Stimulated activated CD8-positive, alpha-beta memory T cell treated with anti-CD3 and anti-CD28 coated beads, Interleukin-7, amount 100 ng/mL, for 24 hours (primary cell): ENCODE measurements around the gene TSR1.

Experiments used
- DNase-seq: peaks from one replicate; pipeline ENCODE4 v3.0.0-alpha.2; 2020; ENCODE audit warnings: low read depth

TSR1 gene

DNA sequence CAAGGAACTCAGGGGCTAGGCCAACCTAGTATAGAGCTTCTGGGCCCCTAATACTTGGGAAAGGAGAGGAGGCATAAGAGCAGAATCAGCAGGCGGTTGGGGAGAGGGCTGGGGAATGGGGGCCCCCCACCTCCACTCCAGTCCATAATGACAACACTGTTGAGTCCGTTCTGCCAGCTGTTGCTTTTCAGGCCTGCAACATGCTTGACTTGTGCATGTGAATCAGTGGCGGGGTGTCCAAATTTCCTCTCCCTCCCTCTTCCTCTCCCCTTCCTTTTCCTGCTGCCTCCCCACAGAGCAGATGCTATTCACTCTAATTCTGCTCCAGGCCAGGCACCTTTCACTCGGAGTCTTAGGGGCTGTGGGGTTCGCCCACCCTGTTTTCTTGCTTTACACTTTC, 32.8 kb upstream of the TSR1 start:
- no peak for DNase-seq

DNA sequence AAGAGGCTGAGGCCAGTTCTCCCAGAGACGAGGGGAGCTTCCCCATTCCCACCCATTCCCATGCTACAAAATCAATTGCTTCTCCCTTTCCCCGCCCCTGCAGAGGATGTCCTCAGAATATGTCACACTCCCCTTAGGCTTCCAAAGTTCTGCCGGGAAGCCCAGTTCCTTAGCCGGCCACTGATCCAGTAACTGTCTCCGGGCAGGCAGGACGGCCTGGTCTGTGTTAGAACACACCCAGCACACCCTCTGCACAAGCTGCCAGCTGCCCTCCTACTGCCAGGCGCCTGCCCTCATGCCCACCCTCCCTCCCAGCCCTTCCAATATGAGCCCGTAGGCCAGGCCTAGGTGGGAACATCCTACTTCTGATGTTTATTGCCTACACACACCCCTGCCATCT, 32.1 kb upstream of the TSR1 start:
- DNase-seq = no peak

DNA sequence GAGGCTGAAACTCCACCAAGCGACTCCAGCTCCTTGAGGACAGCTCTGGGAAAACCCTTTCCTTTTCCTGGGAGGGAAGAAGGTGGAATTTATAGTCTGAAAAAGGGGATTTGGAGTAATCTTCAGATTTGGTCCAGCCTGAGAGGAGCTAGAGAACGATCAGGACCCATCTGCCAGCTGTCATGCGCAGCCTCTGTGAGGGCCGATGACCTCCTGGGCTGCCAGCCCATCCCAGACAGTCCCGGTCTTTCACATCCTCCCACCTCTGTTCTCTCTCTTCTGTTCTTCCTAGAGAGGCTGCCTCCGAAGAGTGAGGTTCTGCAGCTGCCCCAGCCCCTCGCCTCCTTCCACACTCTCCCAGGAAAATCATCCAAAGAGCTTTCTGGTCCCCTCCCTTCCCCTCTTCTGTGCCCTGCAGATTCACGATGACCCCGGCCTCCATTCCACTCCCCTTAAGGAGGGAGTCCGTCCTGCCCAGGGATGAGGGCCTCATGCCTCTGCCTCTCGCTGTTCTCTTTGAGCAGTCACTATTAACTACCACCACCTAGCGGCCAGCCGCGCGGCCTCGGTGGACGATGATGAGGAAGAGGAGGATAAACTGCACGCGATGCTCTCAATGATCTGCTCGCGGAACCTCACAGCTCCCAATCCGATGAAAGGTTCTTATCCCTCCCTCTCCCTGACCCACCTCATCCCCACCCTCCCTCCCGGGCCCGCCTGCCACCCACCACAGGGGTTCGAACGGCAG, 30.7 kb upstream of the TSR1 start:
- DNase-seq = no peak

DNA sequence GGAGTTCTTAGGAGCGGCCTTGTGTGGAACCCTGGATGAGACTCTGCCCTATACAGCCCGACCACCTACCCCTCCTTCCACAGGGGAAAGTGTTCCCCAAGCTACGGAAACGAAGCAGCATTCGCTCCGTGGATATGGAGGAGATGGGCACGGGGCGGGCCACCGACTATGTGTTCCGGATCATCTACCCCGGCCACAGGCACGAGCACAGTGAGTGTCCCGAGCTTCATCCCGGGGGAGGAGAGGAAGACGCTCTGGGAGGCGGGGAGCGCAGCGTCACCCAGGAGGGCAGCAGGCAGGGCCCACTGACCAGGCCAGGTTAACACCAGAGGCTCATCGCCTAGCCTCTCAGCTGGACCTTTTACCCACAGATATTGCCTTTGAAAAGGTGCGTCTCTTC, 28.9 kb upstream of the TSR1 start:
- no peak for DNase-seq

DNA sequence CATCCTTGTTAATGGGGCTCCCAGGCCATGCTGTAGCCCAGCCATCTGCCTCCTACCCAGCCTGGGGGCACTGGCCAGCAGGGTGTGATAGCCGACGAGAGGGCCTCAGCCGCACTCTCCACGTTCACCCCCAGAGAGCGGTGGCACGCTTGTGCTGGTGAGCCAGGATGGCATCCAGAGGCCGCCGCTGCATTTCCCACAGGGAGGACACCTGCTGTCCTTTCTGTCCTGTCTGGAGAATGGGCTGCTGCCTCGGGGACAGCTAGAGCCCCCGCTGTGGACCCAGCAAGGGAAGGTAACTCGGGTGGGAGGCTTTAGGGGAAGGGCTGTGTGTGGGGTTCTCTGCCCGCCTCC, 28.5 kb upstream of the TSR1 start:
- DNase-seq = no peak

DNA sequence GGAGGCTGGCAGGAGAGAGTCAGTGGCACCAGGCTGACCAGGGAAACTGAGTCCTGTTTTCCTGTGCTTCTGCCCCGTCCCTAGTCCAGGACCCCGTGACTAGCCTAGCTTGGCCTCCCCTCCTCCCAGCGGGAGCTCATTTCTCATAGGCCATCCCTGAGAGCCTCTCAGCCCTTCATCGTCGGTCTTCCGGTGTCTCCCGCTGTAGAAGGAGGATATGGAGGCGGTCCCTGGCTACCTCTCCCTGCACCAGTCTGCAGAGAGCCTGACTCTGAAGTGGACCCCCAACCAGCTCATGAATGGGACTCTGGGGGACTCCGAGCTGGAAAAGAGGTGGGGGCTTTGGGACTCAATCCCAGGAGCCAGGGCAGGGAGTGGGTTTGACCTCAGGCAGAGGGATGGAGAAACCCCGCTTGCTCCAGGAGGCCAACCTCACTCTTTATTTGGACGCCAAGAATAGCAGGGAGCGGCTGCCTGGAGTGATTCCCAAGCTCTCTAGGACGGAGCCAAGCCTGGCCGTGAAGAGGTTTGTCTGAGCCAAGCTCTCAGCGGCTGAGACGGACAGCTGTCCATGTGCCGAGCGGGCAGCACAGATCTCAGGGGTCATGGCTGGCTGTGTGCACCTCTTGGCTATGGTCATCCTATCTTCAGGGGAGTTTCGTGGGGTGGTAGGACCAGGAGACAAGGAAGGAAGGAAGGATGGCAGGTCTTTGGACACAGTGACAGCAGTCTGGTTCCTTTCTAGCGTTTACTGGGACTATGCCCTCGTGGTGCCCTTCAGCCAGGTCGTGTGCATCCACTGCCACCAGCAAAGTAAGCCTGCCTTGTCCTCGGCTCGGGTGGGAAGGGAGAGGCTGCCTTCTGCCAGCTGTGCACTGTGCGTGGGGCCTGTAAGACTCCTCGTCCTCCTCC, 27.9 kb upstream of the TSR1 start:
- no peak for DNase-seq

DNA sequence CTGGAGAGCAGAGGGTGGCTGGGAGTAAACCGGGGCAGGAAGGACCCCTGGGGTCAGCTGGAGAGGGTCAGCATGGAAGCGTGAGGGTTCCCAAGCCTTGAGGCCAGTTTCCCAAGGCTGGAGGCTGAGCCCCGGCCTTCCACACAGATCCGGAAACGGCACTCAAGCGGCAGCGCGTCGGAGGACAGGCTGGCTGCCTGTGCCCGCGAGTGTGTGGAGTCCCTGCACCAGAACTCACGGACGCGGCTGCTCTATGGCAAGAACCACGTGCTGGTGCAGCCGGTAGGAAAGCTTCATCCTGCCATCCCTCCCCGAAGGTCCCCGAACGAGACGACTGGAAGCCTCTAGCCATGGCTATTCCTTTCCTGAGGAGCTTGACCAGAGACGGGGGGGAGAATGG, 27.1 kb upstream of the TSR1 start:
- no peak for DNase-seq

DNA sequence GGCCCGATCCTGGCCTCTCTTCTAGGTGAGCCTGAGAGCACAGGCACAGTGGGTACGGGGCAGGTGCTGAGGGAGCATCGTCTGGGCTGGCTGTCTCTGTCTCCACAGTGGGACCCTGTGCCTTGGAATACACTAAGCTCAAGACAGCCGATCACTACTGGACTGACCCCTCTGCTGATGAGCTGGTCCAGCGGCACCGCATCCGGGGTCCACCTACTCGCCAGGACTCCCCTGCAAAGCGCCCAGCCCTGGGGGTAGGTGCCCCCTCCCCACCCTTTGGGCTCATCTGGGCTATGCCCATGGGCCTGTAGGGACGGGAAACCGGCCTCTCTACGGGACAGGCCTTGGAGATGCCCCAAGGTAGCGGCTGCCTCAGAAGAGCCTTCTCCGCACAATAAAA, 26.6 kb upstream of the TSR1 start:
- no peak for DNase-seq

DNA sequence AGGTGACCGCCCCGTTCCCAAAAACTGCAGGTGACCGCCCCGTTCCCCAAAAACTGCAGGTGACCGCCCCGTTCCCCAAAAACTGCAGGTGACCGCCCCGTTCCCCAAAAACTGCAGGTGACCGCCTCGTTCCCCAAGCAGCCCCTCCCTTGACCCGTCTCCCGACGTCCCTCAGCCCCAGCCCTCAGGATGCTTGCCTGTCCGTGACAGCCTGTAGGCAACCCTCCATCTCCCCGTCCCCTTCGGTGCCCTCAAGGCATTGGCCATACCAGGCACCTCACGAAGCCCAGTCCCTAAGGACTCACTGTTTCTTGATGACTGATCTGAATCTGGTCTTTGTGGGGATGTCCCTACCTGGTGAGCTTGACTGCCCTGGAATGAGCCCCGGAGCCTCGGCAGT, 26.2 kb upstream of the TSR1 start:
- DNase-seq = no peak

DNA sequence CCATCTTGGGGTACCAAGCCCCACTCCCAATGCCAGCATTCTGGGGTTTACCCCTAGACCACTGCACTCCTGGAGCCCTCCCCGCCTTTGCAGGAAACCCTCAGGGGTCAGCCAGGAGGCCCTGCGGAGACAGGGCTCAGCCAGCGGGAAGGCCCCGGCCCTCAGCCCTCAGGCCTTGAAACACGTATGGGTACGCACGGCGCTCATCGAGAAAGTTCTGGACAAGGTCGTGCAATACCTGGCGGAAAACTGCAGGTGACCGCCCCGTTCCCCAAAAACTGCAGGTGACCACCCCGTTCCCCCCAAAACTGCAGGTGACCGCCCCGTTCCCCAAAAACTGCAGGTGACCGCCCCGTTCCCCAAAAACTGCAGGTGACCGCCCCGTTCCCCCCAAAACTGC, 25.8 kb upstream of the TSR1 start:
- no peak for DNase-seq

DNA sequence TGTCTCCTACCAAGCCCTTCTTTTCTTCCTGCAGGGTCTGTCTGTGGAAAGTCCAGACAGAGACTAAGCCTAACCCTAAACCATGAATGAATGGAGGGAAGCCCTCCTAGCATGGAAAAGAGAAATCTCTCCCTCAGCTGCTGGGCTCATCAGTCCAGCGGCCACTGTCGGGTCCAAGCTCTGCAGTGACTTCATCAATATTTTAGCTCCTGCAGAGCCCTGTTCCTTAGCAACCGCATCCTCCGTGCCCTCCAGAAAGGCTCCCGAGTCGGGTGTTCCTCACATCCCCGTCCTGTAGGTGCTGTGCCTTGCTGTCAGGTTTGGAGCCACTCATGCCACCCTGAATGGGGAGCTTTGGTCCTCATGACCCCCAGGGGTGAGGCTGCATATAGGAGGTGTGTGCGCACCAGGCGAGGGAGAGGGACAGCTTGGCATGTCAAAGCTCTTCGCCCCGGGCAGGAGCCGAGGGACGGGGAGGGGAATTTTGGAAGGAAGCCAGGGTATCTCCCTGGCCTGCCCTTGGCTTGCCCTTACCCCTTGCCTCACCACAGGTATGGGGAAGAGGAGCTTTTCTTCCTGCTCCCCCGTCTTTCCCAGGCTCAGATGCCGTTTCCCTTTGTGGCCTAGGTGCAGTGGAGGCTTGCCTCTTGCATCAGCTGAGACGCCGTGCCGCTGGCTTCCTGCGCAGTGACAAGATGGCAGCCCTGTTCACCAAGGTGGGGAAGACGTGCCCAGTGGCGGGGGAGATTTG, 24.9 kb upstream of the TSR1 start:
- DNase-seq = no peak

DNA sequence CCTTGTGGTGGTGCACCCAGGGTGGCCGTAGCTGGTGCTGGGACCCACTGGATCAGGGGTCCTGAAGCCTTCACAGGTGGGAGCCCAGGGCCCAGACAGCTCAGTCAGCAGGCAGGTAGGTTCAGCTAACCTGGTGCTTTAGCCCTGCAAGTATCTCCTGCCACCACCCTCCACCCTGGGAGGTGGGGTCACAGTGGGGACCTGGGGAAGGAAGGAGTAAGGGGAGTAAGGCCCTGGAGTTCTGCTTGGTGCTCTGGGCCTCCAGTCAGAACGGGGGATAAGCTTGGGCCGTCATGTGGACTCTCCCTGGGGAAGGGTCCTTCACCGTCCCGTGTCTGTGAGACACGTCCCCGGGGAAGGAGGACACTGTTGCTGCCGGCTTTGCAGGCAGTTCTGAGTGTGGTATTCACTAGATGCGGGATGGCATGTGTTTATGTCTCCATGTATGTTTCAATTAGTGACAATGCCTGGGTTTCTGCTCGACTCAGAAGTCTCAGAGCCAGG, 21.7 kb upstream of the TSR1 start:
- no peak for DNase-seq

DNA sequence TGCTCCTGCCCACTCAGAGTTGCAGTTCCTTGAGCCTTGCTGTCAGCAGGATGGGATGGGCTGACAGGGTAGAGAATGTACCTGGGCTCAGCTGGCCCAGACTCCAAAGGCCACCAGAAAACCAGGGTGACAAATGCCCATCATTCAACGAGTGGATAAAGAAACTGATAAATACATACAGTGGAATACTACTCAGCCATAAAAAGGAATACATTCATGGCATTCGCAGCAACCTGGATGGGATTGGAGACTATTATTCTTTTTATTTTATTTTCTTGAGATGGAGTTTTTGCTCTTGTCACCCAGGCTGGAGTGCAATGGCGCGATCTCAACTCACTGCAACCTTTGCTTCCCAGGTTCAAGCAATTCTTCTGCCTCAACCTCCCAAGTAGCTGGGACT, 21.0 kb upstream of the TSR1 start:
- no peak for DNase-seq

DNA sequence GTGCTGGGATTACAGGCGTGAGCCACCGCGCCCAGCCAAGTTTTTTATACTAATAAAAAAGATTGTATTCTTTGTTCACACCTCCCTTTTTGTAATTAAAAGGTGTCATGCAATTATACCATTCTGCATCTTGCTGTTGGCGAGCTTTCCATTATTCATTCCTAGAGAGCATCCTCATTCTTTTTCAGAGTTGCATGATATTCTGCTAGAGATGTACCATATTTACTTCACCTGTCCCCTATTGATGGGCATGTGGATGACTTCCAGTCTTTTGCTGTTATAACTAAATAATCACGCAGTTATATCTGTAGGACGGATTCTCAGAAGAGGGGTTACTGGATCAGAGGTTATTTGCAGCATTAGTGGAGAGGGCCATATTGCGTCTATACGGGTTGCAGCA, 18.1 kb upstream of the TSR1 start:
- no peak for DNase-seq

DNA sequence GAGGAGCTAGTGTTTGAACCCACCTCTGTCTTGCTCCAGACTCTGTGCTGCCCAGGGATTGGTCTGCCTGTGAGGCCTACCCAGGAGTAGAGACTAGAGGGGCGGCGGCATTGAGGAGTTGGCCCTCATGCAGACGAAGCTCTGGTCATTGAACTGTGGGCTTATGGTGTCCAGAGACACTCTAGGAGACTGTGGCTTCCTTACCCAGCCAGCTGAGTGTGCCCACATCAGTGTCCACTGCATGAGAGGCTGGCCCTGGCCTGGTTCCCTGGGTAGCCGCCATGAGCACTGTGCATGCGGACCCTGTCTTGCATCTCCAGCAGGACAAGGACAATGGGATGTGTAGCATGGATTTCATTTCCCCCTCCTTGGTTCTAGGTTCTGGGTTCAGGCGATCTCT, 15.0 kb upstream of the TSR1 start:
- no peak for DNase-seq

DNA sequence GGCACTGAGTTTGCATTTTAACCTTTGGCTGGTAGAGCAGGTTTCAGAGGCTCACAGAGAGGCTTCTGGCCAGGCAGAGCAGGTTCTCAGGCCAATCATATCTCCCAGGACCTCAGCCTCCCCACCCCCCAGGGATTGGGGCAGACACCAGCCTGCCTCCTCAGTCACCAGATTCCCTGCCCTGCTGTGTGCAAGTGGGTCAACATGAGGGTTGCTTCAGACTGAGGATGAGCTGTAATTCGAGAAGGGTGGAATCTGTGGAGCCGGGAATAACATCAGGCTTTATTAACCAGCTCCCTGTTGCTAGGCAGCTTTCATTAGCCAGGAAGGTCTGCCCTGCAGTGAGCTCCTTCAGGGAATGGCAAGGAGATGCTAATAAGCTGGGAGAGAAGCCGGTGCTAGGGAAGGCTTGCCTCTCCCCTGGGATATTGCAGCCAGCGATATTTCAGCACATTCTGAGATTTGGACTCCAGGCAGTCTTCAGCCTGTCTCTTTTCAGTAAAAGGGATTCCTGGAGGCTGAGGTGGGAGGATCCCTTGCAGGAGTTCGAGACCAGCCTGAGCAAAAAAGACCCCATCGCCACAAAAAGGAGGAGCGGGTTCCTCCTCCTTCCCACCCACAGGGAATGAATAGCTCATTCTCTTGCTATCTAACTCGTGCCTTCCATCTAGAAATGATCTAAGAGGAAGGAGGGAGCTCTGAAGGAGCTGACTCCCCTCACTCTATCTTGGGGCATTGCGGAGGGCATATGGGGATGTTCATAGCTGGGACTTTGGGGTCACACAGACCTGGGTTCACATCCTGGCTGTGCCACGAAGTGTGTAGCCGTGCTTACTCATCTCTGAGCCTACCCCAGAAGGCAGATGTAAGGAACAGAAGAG, 11.8 kb upstream of the TSR1 start:
- DNase-seq = no peak

DNA sequence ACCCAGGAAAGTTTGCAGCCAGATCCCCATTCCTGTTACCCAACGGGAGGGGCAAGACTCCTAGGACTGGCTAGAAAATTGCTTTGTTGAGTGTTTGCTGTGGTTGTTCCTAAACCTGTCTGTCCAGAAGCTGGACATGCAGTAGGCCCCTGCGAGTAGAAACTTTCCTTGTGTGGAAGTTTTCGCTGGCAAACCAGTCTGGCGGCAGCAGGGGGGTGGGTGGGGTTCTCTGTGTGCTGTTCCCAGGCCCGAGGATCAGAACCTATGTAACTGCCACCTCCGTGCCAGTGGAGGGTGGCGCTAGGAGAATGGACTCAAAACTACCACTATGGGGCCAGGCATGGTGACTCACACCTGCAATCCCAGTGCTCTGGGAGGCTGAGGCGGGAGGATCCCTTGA, 10.2 kb upstream of the TSR1 start:
- DNase-seq = no peak

DNA sequence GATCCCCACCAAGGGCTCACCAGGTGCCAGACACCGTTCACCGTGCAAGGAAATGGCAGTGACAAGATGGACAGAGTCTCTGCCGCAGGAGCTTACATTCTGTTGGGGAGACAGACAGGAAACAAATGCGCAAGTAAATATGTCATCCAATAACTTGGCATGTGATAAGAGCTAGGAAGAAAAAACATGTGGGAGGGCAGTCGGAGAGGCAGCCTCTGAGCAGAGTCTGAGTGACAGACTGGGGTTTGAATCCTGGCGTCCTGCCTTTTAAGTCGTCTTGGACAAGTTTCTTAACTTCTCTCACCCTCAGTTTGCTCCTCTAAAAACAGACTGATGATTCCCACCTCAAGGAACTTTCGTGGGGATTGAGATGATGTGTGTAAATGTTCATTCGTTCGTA, 8.3 kb upstream of the TSR1 start:
- DNase-seq = no peak

DNA sequence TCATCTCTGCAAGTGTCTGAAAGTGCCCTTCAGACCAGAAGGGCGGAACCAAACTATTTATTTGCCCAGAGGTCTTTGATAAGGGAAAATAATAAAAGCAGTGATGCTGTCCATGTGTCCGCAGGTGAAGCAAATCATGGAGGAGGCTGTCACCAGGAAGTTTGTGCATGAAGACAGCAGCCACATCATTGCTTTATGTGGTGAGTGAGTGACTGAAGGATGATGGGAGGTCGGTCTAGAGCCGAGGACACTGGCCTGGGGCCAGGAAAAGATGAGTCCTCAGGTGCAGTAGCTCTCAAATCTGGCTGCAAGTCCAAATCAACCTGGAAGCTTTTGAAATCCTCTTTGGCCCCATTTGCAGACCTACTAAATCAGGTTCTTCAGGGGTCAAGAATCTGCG, 7.2 kb upstream of the TSR1 start:
- no peak for DNase-seq

DNA sequence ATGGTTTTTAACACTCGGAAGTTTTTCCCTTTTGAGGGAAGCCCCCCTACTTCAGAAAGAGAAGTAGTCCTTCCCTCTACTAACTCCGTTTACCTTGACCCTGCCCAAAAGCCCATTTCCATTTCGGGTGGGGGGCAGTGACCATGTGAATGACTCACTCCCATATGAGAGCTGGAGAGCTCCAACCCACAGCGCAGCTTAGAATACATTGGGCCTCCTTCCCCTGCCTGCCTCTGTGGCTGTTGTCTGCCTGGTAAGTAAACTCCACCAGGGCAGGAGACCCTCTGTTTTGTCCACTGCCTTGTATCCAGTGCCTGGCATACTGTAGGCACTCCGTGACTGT, 2.0 kb upstream of the TSR1 start:
- no peak for DNase-seq

DNA sequence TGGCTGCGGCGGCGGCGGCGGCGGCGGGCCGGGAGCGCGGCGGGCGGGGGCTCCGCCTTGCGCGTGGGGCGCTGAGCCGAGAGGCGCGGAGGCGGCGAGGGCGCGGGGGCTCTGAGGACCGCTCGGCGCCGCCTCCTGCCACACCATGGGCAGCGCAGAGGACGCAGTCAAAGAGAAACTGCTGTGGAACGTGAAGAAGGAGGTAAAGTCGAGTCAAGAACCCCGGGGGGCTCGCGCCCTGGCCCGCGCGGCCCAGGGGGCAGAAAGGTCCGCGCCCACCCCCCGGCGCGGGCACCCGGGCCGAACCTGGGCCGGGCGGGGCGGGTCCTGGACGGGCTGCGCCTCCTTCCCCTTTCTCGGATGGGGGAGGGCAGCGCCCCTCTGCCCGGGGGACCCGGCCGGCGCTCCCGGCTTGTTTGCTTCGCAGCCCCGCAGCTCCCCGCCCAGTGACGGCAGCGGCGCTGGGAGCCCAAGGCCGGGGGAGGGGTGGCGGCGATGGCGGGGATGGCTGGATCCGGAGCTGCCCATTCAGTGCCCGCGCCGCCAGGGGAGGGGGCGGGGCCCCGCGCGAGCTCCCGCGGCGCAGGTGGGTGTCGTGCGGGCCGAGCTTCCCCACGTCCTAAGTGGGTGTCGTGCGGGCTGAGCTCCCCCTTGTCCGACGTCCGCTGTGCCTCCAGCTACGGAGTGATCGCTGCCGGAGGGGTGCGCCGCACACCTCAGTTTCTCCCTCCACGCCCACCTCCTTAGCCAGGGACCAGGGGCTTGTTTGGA, 1.5 kb upstream of the TSR1 start:
- no peak for DNase-seq
